Stimulated activated CD8-positive, alpha-beta memory T cell treated with anti-CD3 and anti-CD28 coated beads, Interleukin-4, amount 100 ng/mL, for 48 hours (primary cell): ENCODE measurements around the gene NCOA3.

ENCODE experiments used
- DNase-seq: peaks from one replicate; pipeline ENCODE4 v3.0.0-alpha.2; 2020

NCOA3 gene

GRCh38 chr20:47669489-47669888 is 167.8 kb downstream of the NCOA3 start:
- DNase-seq, result no peak

- DNase-seq, result no peak
Observed at GRCh38 chr20:47669927-47670890, 168.5 kb downstream of the NCOA3 start.

- DNase-seq, result no peak
Observed at GRCh38 chr20:47670913-47671312, 169.2 kb downstream of the NCOA3 start.

GRCh38 chr20:47672166-47672565 is 170.5 kb downstream of the NCOA3 start:
- DNase-seq, result no peak

- DNase-seq, result no peak
Observed at GRCh38 chr20:47672886-47673670, 171.4 kb downstream of the NCOA3 start.

GRCh38 chr20:47673671-47673955 is 171.9 kb downstream of the NCOA3 start:
- no peak for DNase-seq

GRCh38 chr20:47674145-47674544 is 172.5 kb downstream of the NCOA3 start:
- DNase-seq, result no peak

- no peak for DNase-seq
Observed at GRCh38 chr20:47674686-47675085, 173.0 kb downstream of the NCOA3 start.

GRCh38 chr20:47675190-47676142 is 173.8 kb downstream of the NCOA3 start:
- DNase-seq, result no peak

- no peak for DNase-seq
Observed at GRCh38 chr20:47676219-47676721, 174.6 kb downstream of the NCOA3 start.

GRCh38 chr20:47676912-47677634 is 175.4 kb downstream of the NCOA3 start:
- DNase-seq, result no peak

GRCh38 chr20:47677635-47678453 is 176.2 kb downstream of the NCOA3 start:
- DNase-seq, result peak; percentile 82

GRCh38 chr20:47678536-47678935 is 176.8 kb downstream of the NCOA3 start:
- no peak for DNase-seq

GRCh38 chr20:47679462-47679861 is 177.8 kb downstream of the NCOA3 start:
- DNase-seq, result no peak

GRCh38 chr20:47680804-47681529 is 179.3 kb downstream of the NCOA3 start:
- DNase-seq, result no peak

- DNase-seq, result no peak
Observed at GRCh38 chr20:47682028-47682783, 180.5 kb downstream of the NCOA3 start.

GRCh38 chr20:47682916-47683315 is 181.2 kb downstream of the NCOA3 start:
- DNase-seq, result no peak

- no peak for DNase-seq
Observed at GRCh38 chr20:47684306-47685080, 182.8 kb downstream of the NCOA3 start.

GRCh38 chr20:47686545-47686944 is 184.9 kb downstream of the NCOA3 start:
- no peak for DNase-seq
